PC-9 (cell line): Measurements from ENCODE around the gene FUZ. TPM values are rescaled to one million over a fixed set of nuclear protein-coding genes. Genes with fewer than 3 reads are reported as not detected.

Source experiments
- BruUV-seq: library from RNA; stranded (reverse); fragments of 400-500 nt; replicated peaks from 2 replicates; lab custom pipeline; 2021; lab: Mats Ljungman, UMichigan
- CTCF ChIA-PET: fragments of 300-600 bp; sonication (Branson Sonifier 250); formaldehyde crosslinking; loops from one replicate; lab custom pipeline; 2022; ENCODE audit warnings: antibody characterized with exemption; lab: Charles Lee
- POLR2A ChIA-PET: fragments of 300-600 bp; sonication (Branson Sonifier 250); formaldehyde crosslinking; loops from one replicate; lab custom pipeline; 2022; ENCODE audit warnings: antibody characterized with exemption; ENCODE audit not compliant: unreplicated experiment; lab: Charles Lee
- DNase-seq, 2 experiments: peaks; one replicate each; pipeline versions ENCODE4 v3.0.0 to v3.0.0-alpha.2; 2015 to 2022; ENCODE audit warnings: mixed read lengths in 1 of 2
- H2AFZ ChIP-seq: fragments of 200-600 bp; sonication (generic); 2 replicates; pipeline ENCODE4 v1.8.1; 2017; ENCODE audit warnings: antibody characterized with exemption
- H3F3A ChIP-seq: fragments of 200-600 bp; sonication (generic); 2 replicates; pipeline ENCODE4 v1.8.1; 2017; ENCODE audit warnings: antibody characterized with exemption, mild to moderate bottlenecking, low read depth; ENCODE audit not compliant: insufficient read depth
- H3K27ac ChIP-seq: fragments of 200-600 bp; sonication (generic); 2 replicates; pipeline ENCODE4 v1.6.1; 2016; ENCODE audit warnings: mixed run types
- H3K27me3 ChIP-seq: fragments of 200-600 bp; sonication (generic); 2 replicates; pipeline ENCODE4 v1.6.1; 2016; ENCODE audit warnings: low read depth, mixed run types; ENCODE audit not compliant: insufficient read depth
- H3K36me3 ChIP-seq: fragments of 200-600 bp; sonication (generic); 2 replicates; pipeline ENCODE4 v1.6.1; 2016; ENCODE audit warnings: low read depth, mixed run types
- H3K4me1 ChIP-seq: fragments of 200-600 bp; sonication (generic); replicated peaks from 2 replicates; pipeline ENCODE4 v1.6.1; 2016; ENCODE audit warnings: mixed run types; ENCODE audit not compliant: insufficient read depth
- H3K4me2 ChIP-seq: fragments of 200-600 bp; sonication (generic); 2 replicates; pipeline ENCODE4 v1.6.1; 2017; ENCODE audit warnings: mixed run types
- H3K4me3 ChIP-seq: fragments of 200-600 bp; sonication (generic); 2 replicates; pipeline ENCODE4 v1.6.1; 2016; ENCODE audit warnings: mixed run types
- H3K79me2 ChIP-seq: fragments of 200-600 bp; sonication (generic); 2 replicates; pipeline ENCODE4 v1.6.1; 2017; ENCODE audit warnings: low read depth, mixed run types
- H3K9me2 ChIP-seq: fragments of 200-600 bp; sonication (generic); 2 replicates; pipeline ENCODE4 v1.8.1; 2017; ENCODE audit warnings: mild to moderate bottlenecking; ENCODE audit not compliant: insufficient read depth
- H3K9me3 ChIP-seq: fragments of 200-600 bp; sonication (generic); 2 replicates; pipeline ENCODE4 v1.8.1; 2016; ENCODE audit warnings: low read depth; ENCODE audit not compliant: insufficient read depth
- H4K20me1 ChIP-seq: fragments of 200-600 bp; sonication (generic); 2 replicates; pipeline ENCODE4 v1.8.1; 2017; ENCODE audit not compliant: insufficient read depth
- EZH2 ChIP-seq: fragments of 200-600 bp; sonication (generic); IDR thresholded peaks from 2 replicates; pipeline ENCODE4 v1.8.0; 2017; ENCODE audit warnings: antibody characterized with exemption, low read depth
- intact Hi-C: fragments of 100-400 bp; cut with micrococcal nuclease; formaldehyde crosslinking; loops from one replicate; pipeline ENCODE4 v1.10.0; 2022; ENCODE audit not compliant: unreplicated experiment
- total RNA-seq: library from RNA; stranded (reverse); gene quantifications from 2 replicates; pipeline ENCODE4 v1.2.3, GENCODE V29; 2021
- TF ChIP-seq, protein P1 (sequence below): fragments of 200-600 bp; sonication (generic); conservative IDR thresholded peaks from 2 replicates; pipeline ENCODE4 v1.6.1; 2017; ENCODE audit warnings: mixed run types, antibody characterized with exemption, mild to moderate bottlenecking, moderate library complexity

The FUZ gene
- total RNA-seq, 1 experiment from 2014 or later: 50.0 TPM

DNA sequence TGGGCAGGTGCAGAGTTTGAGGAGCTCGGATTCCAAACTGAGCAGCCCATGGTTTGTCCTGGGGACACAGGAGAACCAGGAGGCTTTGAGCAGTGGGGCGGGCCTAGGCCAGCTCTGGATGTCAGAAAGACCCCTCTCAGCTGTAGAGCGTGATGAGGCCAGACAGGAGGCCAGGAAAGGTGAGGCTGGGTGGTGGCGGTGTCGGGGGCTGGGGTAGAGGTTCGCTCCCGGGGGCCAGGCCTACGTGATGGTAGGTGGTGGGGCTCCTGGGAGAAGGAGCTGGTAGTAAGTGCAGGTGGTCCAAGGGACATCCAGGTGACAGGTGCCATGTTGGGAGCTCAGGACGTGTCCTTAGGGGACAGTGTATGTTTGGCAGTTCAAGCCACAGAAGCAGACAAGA is 24.3 kb upstream of the FUZ start:
- Histone ChIP-seq H2AFZ (no peak overlapping the region), H3K27me3 (no peaks in the 10 kb centered on the region), H3K9me2 (no peaks in the 10 kb centered on the region), H3K4me3 (no peak overlapping the region), H3K36me3 (peaks cover 19% of the 10 kb centered on the region), H3K79me2 (no peaks in the 10 kb centered on the region), H3K4me2 (no peak overlapping the region), H4K20me1 (peaks cover 8% of the 10 kb centered on the region; the same call in 1 of the 2 replicates), H3K9me3 (no peaks in the 10 kb centered on the region), H3K27ac (no peak overlapping the region), H3F3A (peaks cover 17% of the 10 kb centered on the region), H3K4me1 (no peaks in the 10 kb centered on the region)
- ChIA-PET CTCF (no interaction called here), POLR2A (no interaction called here)
- BruUV-seq: no TSS peak
- intact Hi-C loops: no loop called here
- TF ChIP-seq, protein P1, sequence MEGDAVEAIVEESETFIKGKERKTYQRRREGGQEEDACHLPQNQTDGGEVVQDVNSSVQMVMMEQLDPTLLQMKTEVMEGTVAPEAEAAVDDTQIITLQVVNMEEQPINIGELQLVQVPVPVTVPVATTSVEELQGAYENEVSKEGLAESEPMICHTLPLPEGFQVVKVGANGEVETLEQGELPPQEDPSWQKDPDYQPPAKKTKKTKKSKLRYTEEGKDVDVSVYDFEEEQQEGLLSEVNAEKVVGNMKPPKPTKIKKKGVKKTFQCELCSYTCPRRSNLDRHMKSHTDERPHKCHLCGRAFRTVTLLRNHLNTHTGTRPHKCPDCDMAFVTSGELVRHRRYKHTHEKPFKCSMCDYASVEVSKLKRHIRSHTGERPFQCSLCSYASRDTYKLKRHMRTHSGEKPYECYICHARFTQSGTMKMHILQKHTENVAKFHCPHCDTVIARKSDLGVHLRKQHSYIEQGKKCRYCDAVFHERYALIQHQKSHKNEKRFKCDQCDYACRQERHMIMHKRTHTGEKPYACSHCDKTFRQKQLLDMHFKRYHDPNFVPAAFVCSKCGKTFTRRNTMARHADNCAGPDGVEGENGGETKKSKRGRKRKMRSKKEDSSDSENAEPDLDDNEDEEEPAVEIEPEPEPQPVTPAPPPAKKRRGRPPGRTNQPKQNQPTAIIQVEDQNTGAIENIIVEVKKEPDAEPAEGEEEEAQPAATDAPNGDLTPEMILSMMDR: no peak
- no peak for TF ChIP-seq EZH2
- DNase-seq: no peak

DNA sequence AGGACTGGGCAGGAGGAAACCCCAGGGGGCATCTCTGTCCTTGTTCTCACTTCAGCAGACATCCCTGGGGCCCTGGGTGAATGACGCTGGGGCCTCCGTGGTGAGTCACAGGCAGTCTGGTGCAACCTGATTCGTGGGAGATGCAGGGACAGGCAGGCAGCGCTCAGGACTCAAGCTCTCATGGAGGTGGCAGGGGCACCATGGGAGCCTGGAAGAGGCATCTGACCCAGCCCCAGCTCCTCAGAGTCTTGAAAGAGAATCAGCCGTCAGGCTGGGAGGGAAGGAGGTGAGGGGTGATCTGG is 23.9 kb upstream of the FUZ start:
- CTCF ChIA-PET: no interaction called here
- Histone ChIP-seq H3K9me2 (no peaks in the 10 kb centered on the region), H3K4me3 (no peak overlapping the region), H3K79me2 (no peaks in the 10 kb centered on the region), H2AFZ (no peak overlapping the region), H4K20me1 (peaks cover 8% of the 10 kb centered on the region; the same call in 1 of the 2 replicates), H3K4me1 (no peaks in the 10 kb centered on the region), H3K36me3 (peaks cover 19% of the 10 kb centered on the region), H3F3A (peaks cover 12% of the 10 kb centered on the region), H3K27ac (no peak overlapping the region), H3K27me3 (no peaks in the 10 kb centered on the region), H3K4me2 (no peak overlapping the region), H3K9me3 (no peaks in the 10 kb centered on the region)
- POLR2A ChIA-PET: no interaction called here
- TF ChIP-seq, protein P1: no peak
- TF ChIP-seq EZH2: no peak
- no peak for DNase-seq
- no TSS peak for BruUV-seq
- intact Hi-C loops: no loop called here

GRCh38 chr19:49836176-49837008 is 23.3 kb upstream of the FUZ start:
- DNase-seq: no peak
- POLR2A ChIA-PET: no interaction called here

More at GRCh38 chr19:49836176-49837008, 23.3 kb upstream of the FUZ start:
- Histone ChIP-seq H3K9me3 (no peaks in the 10 kb centered on the region), H3K4me1 (no peaks in the 10 kb centered on the region), H4K20me1 (peaks cover 8% of the 10 kb centered on the region; the same call in 1 of the 2 replicates), H3F3A (peaks cover 9% of the 10 kb centered on the region), H3K27me3 (no peaks in the 10 kb centered on the region), H3K4me2 (no peak overlapping the region), H2AFZ (no peak overlapping the region), H3K79me2 (no peaks in the 10 kb centered on the region), H3K9me2 (no peaks in the 10 kb centered on the region), H3K36me3 (peaks cover 19% of the 10 kb centered on the region), H3K27ac (no peak overlapping the region), H3K4me3 (no peak overlapping the region)
- no TSS peak for BruUV-seq
- CTCF ChIA-PET: no interaction called here
- TF ChIP-seq EZH2: no peak
- TF ChIP-seq, protein P1: no peak
- intact Hi-C loops: no loop called here
